Neural progenitor cell (in vitro differentiated cells): Measurements from ENCODE around the gene QRICH1. TPM values are rescaled to one million over a fixed set of nuclear protein-coding genes. Genes with fewer than 3 reads are reported as not detected.

Experiments
- DNase-seq: peaks from one replicate; pipeline ENCODE4 v3.0.0-alpha.2; 2016; ENCODE audit warnings: low spot score
- H2AFZ ChIP-seq: fragments of 200-600 bp; sonication (generic); replicated peaks from 2 replicates; pipeline ENCODE4 v1.6.1; 2016; ENCODE audit warnings: antibody characterized with exemption
- H3F3A ChIP-seq: fragments of 200-600 bp; sonication (generic); 2 replicates; pipeline ENCODE4 v1.6.1; 2016; ENCODE audit warnings: antibody characterized with exemption, low read depth
- H3K27ac ChIP-seq: fragments of 200-600 bp; sonication (generic); 2 replicates; pipeline ENCODE4 v1.5.1; 2016; ENCODE audit warnings: mild to moderate bottlenecking
- H3K27me3 ChIP-seq: fragments of 200-600 bp; sonication (generic); 2 replicates; pipeline ENCODE4 v1.6.1; 2016; ENCODE audit warnings: mild to moderate bottlenecking, moderate library complexity
- H3K36me3 ChIP-seq: fragments of 200-600 bp; sonication (generic); 2 replicates; pipeline ENCODE4 v1.5.1; 2016
- H3K4me1 ChIP-seq: fragments of 200-600 bp; sonication (generic); 2 replicates; pipeline ENCODE4 v1.6.1; 2016; ENCODE audit warnings: mixed run types
- H3K4me2 ChIP-seq: fragments of 200-600 bp; sonication (generic); 2 replicates; pipeline ENCODE4 v1.6.1; 2016
- H3K4me3 ChIP-seq: fragments of 200-600 bp; sonication (generic); 2 replicates; pipeline ENCODE4 v1.5.1; 2016
- H3K79me2 ChIP-seq: fragments of 200-600 bp; sonication (generic); 2 replicates; pipeline ENCODE4 v1.6.1; 2016; ENCODE audit warnings: low read depth
- H3K9ac ChIP-seq: fragments of 200-600 bp; sonication (generic); 2 replicates; pipeline ENCODE4 v1.6.1; 2016
- H3K9me3 ChIP-seq: fragments of 200-600 bp; sonication (generic); 2 replicates; pipeline ENCODE4 v1.5.1; 2016; ENCODE audit warnings: low read depth
- H4K20me1 ChIP-seq: fragments of 200-600 bp; sonication (generic); 2 replicates; pipeline ENCODE4 v1.6.1; 2016; ENCODE audit warnings: low read depth
- H3K27ac Mint-ChIP-seq: 3 replicates; pipeline ENCODE4 v1.8.0; 2021; ENCODE audit warnings: mixed read lengths
- H3K27me3 Mint-ChIP-seq: 2 replicates; pipeline ENCODE4 v1.8.0; 2022; ENCODE audit warnings: low read depth, mild to moderate bottlenecking, inconsistent platforms, moderate library complexity, mixed read lengths; ENCODE audit not compliant: insufficient read depth
- H3K36me3 Mint-ChIP-seq: 3 replicates; pipeline ENCODE4 v1.8.0; 2021; ENCODE audit warnings: mixed read lengths
- H3K4me1 Mint-ChIP-seq: 3 replicates; pipeline ENCODE4 v1.8.0; 2021; ENCODE audit warnings: mixed read lengths
- H3K4me3 Mint-ChIP-seq: 3 replicates; pipeline ENCODE4 v1.8.0; 2021; ENCODE audit warnings: mild to moderate bottlenecking, moderate library complexity, mixed read lengths
- H3K9me3 Mint-ChIP-seq: 3 replicates; pipeline ENCODE4 v1.8.0; 2020; ENCODE audit warnings: mixed read lengths
- EZH2 ChIP-seq: fragments of 200-600 bp; sonication (generic); IDR thresholded peaks from 2 replicates; pipeline ENCODE4 v1.6.1; 2017; ENCODE audit warnings: antibody characterized with exemption, mild to moderate bottlenecking, moderate library complexity
- EZH2phosphoT487 ChIP-seq: fragments of 200-600 bp; sonication (generic); IDR thresholded peaks from 2 replicates; pipeline ENCODE4 v1.6.1; 2017; ENCODE audit warnings: antibody characterized with exemption
- total RNA-seq: library from RNA; depleted of rRNA; stranded (reverse); fragments of >200 nt; gene quantifications from 2 replicates; pipeline ENCODE4 v1.2.3, GENCODE V29; 2015; ENCODE audit warnings: low replicate concordance
- TF ChIP-seq, protein P1 (sequence below): fragments of 200-600 bp; sonication (generic); IDR thresholded peaks from 2 replicates; pipeline ENCODE4 v1.5.1; 2017; ENCODE audit warnings: antibody characterized with exemption, mild to moderate bottlenecking

The QRICH1 gene
- total RNA-seq, 1 donor from 2014 or later: 167 TPM

GRCh38 chr3:49022688-49023171 lies 71.1 kb downstream of the QRICH1 start:
- Mint-ChIP-seq H3K27ac (peak overlapping the region; percentile 91), H3K36me3 (peaks cover 29% of the 10 kb centered on the region), H3K4me3 (peak overlapping the region; percentile 94), H3K9me3 (no peaks in the 10 kb centered on the region), H3K4me1 (peaks cover 25% of the 10 kb centered on the region), H3K27me3 (peaks cover 8% of the 10 kb centered on the region)
- H2AFZ ChIP-seq: no peak overlapping the region
- H4K20me1 ChIP-seq: peaks cover 13% of the 10 kb centered on the region
- peaks cover 67% of the 10 kb centered on the region for H3F3A ChIP-seq
- H3K27ac ChIP-seq: peak overlapping the region; percentile 93
- DNase-seq: no peak
- H3K9ac ChIP-seq: peak overlapping the region; percentile 92
- no peaks in the 10 kb centered on the region for H3K36me3 ChIP-seq
- H3K79me2 ChIP-seq: peaks cover 49% of the 10 kb centered on the region
- peak overlapping the region; percentile 82 for H3K4me2 ChIP-seq
- H3K4me1 ChIP-seq: peaks cover 15% of the 10 kb centered on the region
- TF ChIP-seq, protein P1, sequence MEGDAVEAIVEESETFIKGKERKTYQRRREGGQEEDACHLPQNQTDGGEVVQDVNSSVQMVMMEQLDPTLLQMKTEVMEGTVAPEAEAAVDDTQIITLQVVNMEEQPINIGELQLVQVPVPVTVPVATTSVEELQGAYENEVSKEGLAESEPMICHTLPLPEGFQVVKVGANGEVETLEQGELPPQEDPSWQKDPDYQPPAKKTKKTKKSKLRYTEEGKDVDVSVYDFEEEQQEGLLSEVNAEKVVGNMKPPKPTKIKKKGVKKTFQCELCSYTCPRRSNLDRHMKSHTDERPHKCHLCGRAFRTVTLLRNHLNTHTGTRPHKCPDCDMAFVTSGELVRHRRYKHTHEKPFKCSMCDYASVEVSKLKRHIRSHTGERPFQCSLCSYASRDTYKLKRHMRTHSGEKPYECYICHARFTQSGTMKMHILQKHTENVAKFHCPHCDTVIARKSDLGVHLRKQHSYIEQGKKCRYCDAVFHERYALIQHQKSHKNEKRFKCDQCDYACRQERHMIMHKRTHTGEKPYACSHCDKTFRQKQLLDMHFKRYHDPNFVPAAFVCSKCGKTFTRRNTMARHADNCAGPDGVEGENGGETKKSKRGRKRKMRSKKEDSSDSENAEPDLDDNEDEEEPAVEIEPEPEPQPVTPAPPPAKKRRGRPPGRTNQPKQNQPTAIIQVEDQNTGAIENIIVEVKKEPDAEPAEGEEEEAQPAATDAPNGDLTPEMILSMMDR: no peak
- no peak for TF ChIP-seq EZH2phosphoT487
- no peak for TF ChIP-seq EZH2
- H3K4me3 ChIP-seq: peak overlapping the region; percentile 73
- no peaks in the 10 kb centered on the region for H3K9me3 ChIP-seq
- H3K27me3 ChIP-seq: no peaks in the 10 kb centered on the region

DNA sequence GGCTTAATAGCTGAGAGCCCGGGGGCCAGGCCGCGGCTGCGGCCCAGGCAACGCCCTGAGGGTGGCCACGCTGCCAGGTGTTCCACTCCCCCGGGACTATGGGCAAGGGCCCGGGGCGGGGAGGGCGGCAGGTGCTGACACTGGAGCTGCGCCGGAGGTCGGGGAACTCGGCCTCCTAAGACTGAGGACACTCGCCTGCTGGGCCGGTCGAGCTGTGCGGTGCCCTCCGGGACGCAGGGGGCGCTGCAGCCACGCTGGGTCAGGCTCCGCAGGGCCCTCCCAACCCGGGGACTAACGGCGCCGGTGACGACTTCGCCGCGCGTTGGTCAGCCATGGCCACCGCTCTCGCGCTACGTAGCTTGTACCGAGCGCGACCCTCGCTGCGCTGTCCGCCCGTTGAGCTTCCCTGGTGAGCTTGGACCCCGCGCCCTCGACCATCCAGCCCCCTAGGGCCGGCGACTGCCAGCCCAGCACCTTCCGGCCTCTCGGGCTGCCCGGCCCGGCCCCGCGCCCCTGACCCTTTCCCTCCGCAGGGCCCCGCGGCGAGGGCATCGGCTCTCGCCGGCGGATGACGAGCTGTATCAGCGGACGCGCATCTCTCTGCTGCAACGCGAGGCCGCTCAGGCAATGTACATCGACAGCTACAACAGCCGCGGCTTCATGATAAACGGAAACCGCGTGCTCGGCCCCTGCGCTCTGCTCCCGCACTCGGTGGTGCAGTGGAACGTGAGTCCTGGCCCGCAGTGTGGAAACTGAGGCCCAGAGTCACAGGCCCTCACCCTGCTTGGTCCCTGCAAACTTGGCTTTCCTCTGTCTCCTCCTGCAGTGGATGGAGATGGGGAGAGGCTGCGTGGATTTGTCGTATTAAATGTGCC lies 71.8 kb downstream of the QRICH1 start, which contains the start of gene NDUFAF3:
Gene NDUFAF3 (plus strand): TSS at position 309 of the 875 bp plus-strand sequence. CDS start 24 bp downstream, at position 333.
- peaks cover 44% of the 10 kb centered on the region for H3K79me2 ChIP-seq
- peaks cover 8% of the 10 kb centered on the region for H3K27me3 Mint-ChIP-seq
- H3K9ac ChIP-seq: peak within 1 kb of the TSS; percentile 92
- H3K4me3 ChIP-seq: peak within 1 kb of the TSS; percentile 73
- H3F3A ChIP-seq: peaks cover 70% of the 10 kb centered on the region
- no peaks in the 10 kb centered on the region for H3K36me3 ChIP-seq
- H3K4me2 ChIP-seq: peak within 1 kb of the TSS; percentile 82
- H2AFZ ChIP-seq: peak within 1 kb of the TSS; percentile 44
- no peaks in the 10 kb centered on the region for H3K27me3 ChIP-seq
- no peaks in the 10 kb centered on the region for H3K9me3 Mint-ChIP-seq
- peaks cover 20% of the 10 kb centered on the region for H4K20me1 ChIP-seq
- peak; percentile 97 for DNase-seq
- H3K9me3 ChIP-seq: no peaks in the 10 kb centered on the region
- H3K4me3 Mint-ChIP-seq: peak within 1 kb of the TSS; percentile 97
- H3K4me1 Mint-ChIP-seq: peaks cover 22% of the 10 kb centered on the region
- peak within 1 kb of the TSS; percentile 93 for H3K27ac ChIP-seq
- H3K27ac Mint-ChIP-seq: peak within 1 kb of the TSS; percentile 97
- peaks cover 15% of the 10 kb centered on the region for H3K4me1 ChIP-seq
- peaks cover 24% of the 10 kb centered on the region for H3K36me3 Mint-ChIP-seq
- TF ChIP-seq EZH2phosphoT487: no peak
- TF ChIP-seq, protein P1: peak; percentile 87
- no peak for TF ChIP-seq EZH2

GRCh38 chr3:49021213-49021812 lies 72.6 kb downstream of the QRICH1 start:
- Histone ChIP-seq H2AFZ (no peak overlapping the region), H3K27me3 (no peaks in the 10 kb centered on the region), H3K27ac (peak overlapping the region; percentile 93), H3F3A (peaks cover 77% of the 10 kb centered on the region), H3K4me3 (peak overlapping the region; percentile 73), H3K79me2 (peaks cover 44% of the 10 kb centered on the region), H3K9me3 (no peaks in the 10 kb centered on the region), H4K20me1 (peaks cover 25% of the 10 kb centered on the region), H3K9ac (peak overlapping the region; percentile 75), H3K36me3 (no peaks in the 10 kb centered on the region), H3K4me1 (peaks cover 15% of the 10 kb centered on the region), H3K4me2 (peak overlapping the region; percentile 82)
- peaks cover 18% of the 10 kb centered on the region for H3K36me3 Mint-ChIP-seq
- peaks cover 7% of the 10 kb centered on the region for H3K27me3 Mint-ChIP-seq
- H3K4me1 Mint-ChIP-seq: peaks cover 22% of the 10 kb centered on the region
- TF ChIP-seq EZH2phosphoT487 (no peak), EZH2 (no peak)
- TF ChIP-seq, protein P1: no peak
- peak overlapping the region; percentile 97 for H3K4me3 Mint-ChIP-seq
- H3K9me3 Mint-ChIP-seq: no peaks in the 10 kb centered on the region
- peak overlapping the region; percentile 97 for H3K27ac Mint-ChIP-seq
- DNase-seq: peak; percentile 100
